ENCODE data around the gene DNAJC17. TPM values are rescaled to one million over a fixed set of nuclear protein-coding genes. Genes with fewer than 3 reads are reported as not detected.

Gene DNAJC17
- total RNA-seq, 1 donor from 2014 or later: 49.3 TPM

- H4K20me1 ChIP-seq (ENCODE audit: low read depth): no peaks in the 10 kb centered on the region
- H3K9ac ChIP-seq: no peak within 1 kb of the TSS
- TF ChIP-seq EZH2phosphoT487 (IDR thresholded peaks at IDR 0.05): no peak
- no peak for TF ChIP-seq EZH2 (IDR thresholded peaks at IDR 0.05)
- no peak for TF ChIP-seq CTCF (IDR thresholded peaks at IDR 0.05)
- H3K4me2 ChIP-seq: no peak within 1 kb of the TSS
- no peak within 1 kb of the TSS for H3K27ac ChIP-seq
- Mint-ChIP-seq H3K36me3 (peaks cover 4% of the 10 kb centered on the region), H3K4me3 (no peak within 1 kb of the TSS), H3K4me1 (peaks cover 36% of the 10 kb centered on the region), H3K27me3 (ENCODE audit: insufficient read depth, low read depth) (peaks cover 8% of the 10 kb centered on the region), H3K27ac (no peak within 1 kb of the TSS), H3K9me3 (no peaks in the 10 kb centered on the region)
- H2AFZ ChIP-seq (replicated peaks): no peak within 1 kb of the TSS
- peaks cover 19% of the 10 kb centered on the region for H3F3A ChIP-seq (ENCODE audit: low read depth)
- no peak for DNase-seq (ENCODE audit: low spot score)
- no peak within 1 kb of the TSS for H3K4me3 ChIP-seq
- H3K36me3 ChIP-seq: no peaks in the 10 kb centered on the region
- peaks cover 21% of the 10 kb centered on the region for H3K4me1 ChIP-seq
- H3K27me3 ChIP-seq: peaks cover 10% of the 10 kb centered on the region
- H3K9me3 ChIP-seq (ENCODE audit: low read depth): no peaks in the 10 kb centered on the region
- H3K79me2 ChIP-seq (ENCODE audit: low read depth): no peaks in the 10 kb centered on the region
Observed at GRCh38 chr15:40769274-40770146, 37.8 kb downstream of the DNAJC17 start, which contains the start of gene C15orf62. TSS of gene C15orf62 (plus strand) at chr15:40769980. CDS start at chr15:40770496, 516 bp downstream.

- peaks cover 27% of the 10 kb centered on the region for H3K4me1 ChIP-seq
- Mint-ChIP-seq H3K4me1 (peaks cover 37% of the 10 kb centered on the region), H3K36me3 (peaks cover 4% of the 10 kb centered on the region), H3K27ac (no peak overlapping the region), H3K27me3 (ENCODE audit: insufficient read depth, low read depth) (peaks cover 8% of the 10 kb centered on the region), H3K4me3 (no peak overlapping the region), H3K9me3 (no peaks in the 10 kb centered on the region)
- H3K27ac ChIP-seq: no peak overlapping the region
- no peaks in the 10 kb centered on the region for H3K79me2 ChIP-seq (ENCODE audit: low read depth)
- H3F3A ChIP-seq (ENCODE audit: low read depth): peaks cover 27% of the 10 kb centered on the region
- H3K9ac ChIP-seq: no peak overlapping the region
- no peaks in the 10 kb centered on the region for H3K9me3 ChIP-seq (ENCODE audit: low read depth)
- no peak for TF ChIP-seq EZH2phosphoT487 (IDR thresholded peaks at IDR 0.05)
- no peak for TF ChIP-seq EZH2 (IDR thresholded peaks at IDR 0.05)
- no peak for TF ChIP-seq CTCF (IDR thresholded peaks at IDR 0.05)
- H3K36me3 ChIP-seq: no peaks in the 10 kb centered on the region
- no peaks in the 10 kb centered on the region for H4K20me1 ChIP-seq (ENCODE audit: low read depth)
- H2AFZ ChIP-seq (replicated peaks): no peak overlapping the region
- H3K27me3 ChIP-seq: peaks cover 18% of the 10 kb centered on the region
- H3K4me2 ChIP-seq: no peak overlapping the region
- DNase-seq (ENCODE audit: low spot score): no peak
- H3K4me3 ChIP-seq: no peak overlapping the region
Observed at GRCh38 chr15:40768521-40769273, 38.6 kb downstream of the DNAJC17 start.

GRCh38 chr15:40767838-40768500 is 39.3 kb downstream of the DNAJC17 start:
- Histone ChIP-seq H3K27ac (no peak overlapping the region), H3F3A (ENCODE audit: low read depth) (peaks cover 28% of the 10 kb centered on the region), H3K4me1 (peaks cover 31% of the 10 kb centered on the region), H3K36me3 (no peaks in the 10 kb centered on the region), H3K4me3 (no peak overlapping the region), H3K4me2 (no peak overlapping the region), H3K9me3 (ENCODE audit: low read depth) (no peaks in the 10 kb centered on the region), H3K27me3 (peaks cover 26% of the 10 kb centered on the region), H3K9ac (no peak overlapping the region), H4K20me1 (ENCODE audit: low read depth) (no peaks in the 10 kb centered on the region), H2AFZ (replicated peaks) (no peak overlapping the region), H3K79me2 (ENCODE audit: low read depth) (no peaks in the 10 kb centered on the region)
- Mint-ChIP-seq H3K4me1 (peaks cover 42% of the 10 kb centered on the region), H3K4me3 (no peak overlapping the region), H3K27ac (no peak overlapping the region), H3K27me3 (ENCODE audit: insufficient read depth, low read depth) (peaks cover 8% of the 10 kb centered on the region), H3K9me3 (no peaks in the 10 kb centered on the region), H3K36me3 (peaks cover 2% of the 10 kb centered on the region)
- TF ChIP-seq EZH2phosphoT487 (IDR thresholded peaks at IDR 0.05) (no peak), EZH2 (IDR thresholded peaks at IDR 0.05) (no peak), CTCF (IDR thresholded peaks at IDR 0.05) (no peak)
- no peak for DNase-seq (ENCODE audit: low spot score)

Data from neural progenitor cell (in vitro differentiated cells).